ENCODE measurements around the gene EME2. TPM values are rescaled to one million over a fixed set of nuclear protein-coding genes. Genes with fewer than 3 reads are reported as not detected.
A peak's percentile ranks its signal among the peaks of the same experiment; 100 is the strongest.

The EME2 gene
- total and polyA plus RNA-seq, 2 of the 13 experiments (the other 11 are each of a cell fraction or from before 2014, with no cell fraction given) = 4.4 to 7.6 TPM

DNA sequence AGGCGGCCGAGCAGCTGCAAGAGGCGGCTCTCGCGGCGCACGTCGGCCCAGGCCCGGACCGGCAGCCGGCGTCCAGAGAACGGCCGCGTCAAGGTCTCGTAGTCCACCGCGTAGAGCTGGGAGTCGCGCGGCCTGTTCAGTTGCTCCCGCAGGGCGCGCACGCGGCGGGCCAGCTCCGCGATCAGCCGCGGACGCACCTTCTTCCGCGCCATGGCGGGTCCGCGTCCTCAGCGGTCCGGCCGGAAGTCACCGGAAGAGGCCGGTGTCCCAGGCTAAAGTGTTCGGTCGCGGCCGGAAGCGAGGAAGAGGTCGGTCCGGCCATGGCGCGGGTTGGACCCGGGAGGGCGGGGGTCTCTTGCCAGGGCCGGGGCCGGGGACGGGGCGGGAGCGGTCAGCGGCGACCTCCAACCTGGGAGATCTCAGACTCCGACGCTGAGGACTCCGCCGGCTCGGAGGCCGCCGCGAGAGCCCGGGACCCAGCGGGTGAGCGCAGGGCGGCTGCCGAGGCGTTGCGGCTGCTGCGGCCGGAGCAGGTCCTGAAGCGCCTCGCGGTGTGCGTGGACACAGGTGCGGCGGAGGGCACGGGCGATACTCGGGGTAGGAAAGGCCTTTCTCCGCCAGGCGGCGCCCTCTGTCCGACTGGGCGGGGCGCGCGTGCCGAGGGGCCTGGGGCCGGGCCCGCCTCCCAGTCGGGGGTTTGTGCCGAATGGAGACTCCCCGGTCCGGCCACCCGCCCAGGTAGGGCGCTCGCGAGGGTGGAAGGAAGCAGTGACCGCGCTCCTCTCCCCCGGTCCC, 495 bp downstream of the EME2 start, which contains the start of gene MRPS34 (continued):
- TF ChIP-seq NCOA1 (CRISPR knock-in tag; IDR thresholded peaks at IDR 0.05) = peak; percentile 97
- TF ChIP-seq KLF16 (CRISPR knock-in tag; IDR thresholded peaks at IDR 0.05) = peak; percentile 42 to 85; a peak in 2 of 4 replicates
- no peak for TF ChIP-seq CERS6 (CRISPR knock-in tag; IDR thresholded peaks at IDR 0.05)
- TF ChIP-seq CSRNP1 (CRISPR knock-in tag; IDR thresholded peaks at IDR 0.05) = peak; percentile 77; the same call in 1 of the 2 replicates
- TF ChIP-seq ZNF121 (CRISPR knock-in tag; IDR thresholded peaks at IDR 0.05) = no peak
- TF ChIP-seq, protein P1, sequence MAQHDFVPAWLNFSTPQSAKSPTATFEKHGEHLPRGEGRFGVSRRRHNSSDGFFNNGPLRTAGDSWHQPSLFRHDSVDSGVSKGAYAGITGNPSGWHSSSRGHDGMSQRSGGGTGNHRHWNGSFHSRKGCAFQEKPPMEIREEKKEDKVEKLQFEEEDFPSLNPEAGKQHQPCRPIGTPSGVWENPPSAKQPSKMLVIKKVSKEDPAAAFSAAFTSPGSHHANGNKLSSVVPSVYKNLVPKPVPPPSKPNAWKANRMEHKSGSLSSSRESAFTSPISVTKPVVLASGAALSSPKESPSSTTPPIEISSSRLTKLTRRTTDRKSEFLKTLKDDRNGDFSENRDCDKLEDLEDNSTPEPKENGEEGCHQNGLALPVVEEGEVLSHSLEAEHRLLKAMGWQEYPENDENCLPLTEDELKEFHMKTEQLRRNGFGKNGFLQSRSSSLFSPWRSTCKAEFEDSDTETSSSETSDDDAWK (CRISPR knock-in tag; IDR thresholded peaks at IDR 0.05) = no peak
- no peak for TF ChIP-seq JUNB (CRISPR knock-in tag; IDR thresholded peaks at IDR 0.05; ENCODE audit: borderline replicate concordance)
- TF ChIP-seq MIXL1 (CRISPR knock-in tag; IDR thresholded peaks at IDR 0.05) = 0 out of 2 replicates have a peak, but pooled peaks have one; percentile 20
- peak; percentile 91 for TF ChIP-seq CBFB (CRISPR knock-in tag; IDR thresholded peaks at IDR 0.05)
- 0 out of 2 replicates have a peak, but pooled peaks have one; percentile 48 for TF ChIP-seq PBX3 (CRISPR knock-in tag; IDR thresholded peaks at IDR 0.05; ENCODE audit: borderline replicate concordance)
- peak; percentile 84; the same call in 1 of the 2 replicates for TF ChIP-seq FOXK1 (CRISPR knock-in tag; IDR thresholded peaks at IDR 0.05; ENCODE audit: borderline replicate concordance, low read depth)
- no peak for TF ChIP-seq ZNF296 (CRISPR knock-in tag; conservative IDR thresholded peaks at IDR 0.05)
- TF ChIP-seq ZIK1 (CRISPR knock-in tag; IDR thresholded peaks at IDR 0.05; ENCODE audit: borderline replicate concordance, low read depth) = peak; percentile 66; the same call in 1 of the 2 replicates
- TF ChIP-seq ZNF333 (CRISPR knock-in tag; IDR thresholded peaks at IDR 0.05; ENCODE audit: borderline replicate concordance) = no peak
- TF ChIP-seq, protein P2, sequence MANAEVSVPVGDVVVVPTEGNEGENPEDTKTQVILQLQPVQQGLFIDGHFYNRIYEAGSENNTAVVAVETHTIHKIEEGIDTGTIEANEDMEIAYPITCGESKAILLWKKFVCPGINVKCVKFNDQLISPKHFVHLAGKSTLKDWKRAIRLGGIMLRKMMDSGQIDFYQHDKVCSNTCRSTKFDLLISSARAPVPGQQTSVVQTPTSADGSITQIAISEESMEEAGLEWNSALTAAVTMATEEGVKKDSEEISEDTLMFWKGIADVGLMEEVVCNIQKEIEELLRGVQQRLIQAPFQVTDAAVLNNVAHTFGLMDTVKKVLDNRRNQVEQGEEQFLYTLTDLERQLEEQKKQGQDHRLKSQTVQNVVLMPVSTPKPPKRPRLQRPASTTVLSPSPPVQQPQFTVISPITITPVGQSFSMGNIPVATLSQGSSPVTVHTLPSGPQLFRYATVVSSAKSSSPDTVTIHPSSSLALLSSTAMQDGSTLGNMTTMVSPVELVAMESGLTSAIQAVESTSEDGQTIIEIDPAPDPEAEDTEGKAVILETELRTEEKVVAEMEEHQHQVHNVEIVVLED (CRISPR knock-in tag; IDR thresholded peaks at IDR 0.05; ENCODE audit: borderline replicate concordance) = peak; percentile 70; the same call in 1 of the 2 replicates
- TF ChIP-seq, protein P3, sequence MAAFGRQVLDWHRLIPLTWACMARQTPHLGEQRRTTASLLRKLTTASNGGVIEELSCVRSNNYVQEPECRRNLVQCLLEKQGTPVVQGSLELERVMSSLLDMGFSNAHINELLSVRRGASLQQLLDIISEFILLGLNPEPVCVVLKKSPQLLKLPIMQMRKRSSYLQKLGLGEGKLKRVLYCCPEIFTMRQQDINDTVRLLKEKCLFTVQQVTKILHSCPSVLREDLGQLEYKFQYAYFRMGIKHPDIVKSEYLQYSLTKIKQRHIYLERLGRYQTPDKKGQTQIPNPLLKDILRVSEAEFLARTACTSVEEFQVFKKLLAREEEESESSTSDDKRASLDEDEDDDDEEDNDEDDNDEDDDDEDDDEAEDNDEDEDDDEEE (CRISPR knock-in tag; IDR thresholded peaks at IDR 0.05) = peak; percentile 31; the same call in 1 of the 2 replicates
- no peak for TF ChIP-seq NFIB (CRISPR knock-in tag; IDR thresholded peaks at IDR 0.05; ENCODE audit: borderline replicate concordance)
- TF ChIP-seq ARID2 (CRISPR knock-in tag; IDR thresholded peaks at IDR 0.05; ENCODE audit: borderline replicate concordance) = no peak

Measured in HepG2 (cell line).